GM18526 (cell line): ENCODE data around the gene DESI2.

Source experiments
- POLR2A ChIP-seq: IDR thresholded peaks from 3 replicates; pipeline ENCODE4 v1.6.1; 2011; ENCODE audit not compliant: insufficient read length; ENCODE audit errors: extremely low read depth

The DESI2 gene

DNA sequence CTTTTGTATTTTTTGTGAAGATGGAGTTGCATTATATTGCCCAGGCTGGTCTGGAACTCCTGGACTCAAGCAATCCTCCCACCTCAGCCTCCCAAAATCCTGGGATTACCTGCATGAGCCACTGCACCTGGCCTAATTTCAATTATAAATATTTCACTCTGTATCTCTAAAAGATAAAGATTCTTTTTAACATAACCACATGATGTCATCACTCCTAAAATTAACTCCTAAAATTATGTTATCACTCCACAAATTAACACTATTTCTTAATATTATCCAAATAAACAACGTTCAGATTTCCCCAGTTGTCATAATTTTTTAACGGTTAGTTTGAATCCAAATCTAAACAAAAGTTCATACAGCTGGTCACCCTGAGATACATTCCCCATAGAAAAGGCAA is 43.0 kb downstream of the DESI2 start:
- TF ChIP-seq POLR2A, result no peak

DNA sequence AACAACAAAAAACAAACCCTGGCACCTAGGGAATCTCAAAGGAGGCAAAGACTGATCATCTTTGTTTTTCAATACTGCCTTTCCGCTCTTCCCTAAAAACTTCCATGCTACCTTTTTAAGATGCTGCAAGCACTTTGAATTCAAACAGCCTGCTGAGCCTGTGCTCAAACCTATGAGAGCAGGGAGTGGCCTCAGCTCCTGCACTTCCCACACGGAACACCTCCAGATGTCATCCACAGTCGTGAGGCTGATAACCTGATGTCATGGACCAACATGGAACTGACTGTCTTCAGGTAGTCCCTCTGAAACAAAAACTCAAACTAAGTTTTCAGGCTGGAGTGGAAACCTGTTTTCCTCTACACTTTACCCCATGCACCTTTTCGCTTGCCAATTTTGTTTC is 46.8 kb downstream of the DESI2 start:
- TF ChIP-seq POLR2A, result no peak

DNA sequence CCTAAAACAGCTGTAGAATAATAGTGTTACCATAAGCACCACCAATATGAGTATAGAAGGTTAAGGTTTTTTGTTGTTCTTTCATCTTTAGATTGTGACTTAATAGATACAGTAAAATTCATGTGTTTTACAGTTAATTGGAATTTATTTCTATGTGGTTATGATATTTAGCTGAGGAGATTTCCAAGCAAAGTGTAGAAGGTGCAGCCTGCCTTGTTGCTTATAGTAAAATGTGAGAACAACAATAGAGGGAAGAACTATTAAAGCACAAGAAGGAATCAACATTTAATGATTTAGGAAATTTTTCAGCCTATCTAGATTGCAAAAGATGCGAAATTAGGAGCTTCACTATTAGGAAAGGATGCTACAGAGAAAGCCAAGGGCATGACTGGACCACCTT is 47.9 kb downstream of the DESI2 start:
- no peak for TF ChIP-seq POLR2A

DNA sequence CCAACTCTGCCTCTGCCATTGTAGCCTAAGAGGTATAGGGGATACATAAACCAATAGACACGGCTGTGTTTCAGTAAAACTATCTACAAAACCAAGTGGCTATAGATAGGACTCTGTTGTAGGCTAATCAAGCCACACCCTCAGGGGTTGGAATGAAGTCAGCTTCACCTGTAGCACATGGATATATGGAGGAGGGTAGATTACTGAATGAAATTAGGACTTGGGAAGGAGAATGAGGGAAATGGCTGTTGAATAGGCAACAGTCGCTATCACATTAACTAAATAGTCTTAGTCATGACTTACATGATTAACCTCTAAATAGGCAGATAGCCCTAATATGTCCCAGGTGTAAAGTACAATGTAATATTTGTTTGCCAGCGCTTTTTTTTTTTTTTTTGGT is 49.7 kb downstream of the DESI2 start:
- TF ChIP-seq POLR2A, result no peak

DNA sequence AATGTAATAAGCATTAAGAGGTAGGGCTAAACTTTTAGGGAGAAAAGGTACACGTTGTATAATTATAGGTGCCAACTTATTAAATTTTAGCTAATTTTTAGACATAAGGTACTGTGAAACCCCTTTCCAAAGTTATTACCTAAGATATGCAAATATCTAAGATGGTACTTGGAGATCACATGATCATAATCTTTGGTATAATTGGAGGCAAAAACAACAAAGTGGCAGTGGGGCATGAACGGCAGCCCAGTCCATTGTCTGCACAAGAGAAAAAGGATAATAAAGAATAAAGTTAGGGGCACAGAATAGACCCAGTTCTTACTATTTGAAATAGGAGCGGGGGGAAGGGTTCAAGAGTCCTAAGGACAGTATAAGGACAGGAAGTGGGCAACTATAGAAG is 51.2 kb downstream of the DESI2 start:
- TF ChIP-seq POLR2A, result no peak

DNA sequence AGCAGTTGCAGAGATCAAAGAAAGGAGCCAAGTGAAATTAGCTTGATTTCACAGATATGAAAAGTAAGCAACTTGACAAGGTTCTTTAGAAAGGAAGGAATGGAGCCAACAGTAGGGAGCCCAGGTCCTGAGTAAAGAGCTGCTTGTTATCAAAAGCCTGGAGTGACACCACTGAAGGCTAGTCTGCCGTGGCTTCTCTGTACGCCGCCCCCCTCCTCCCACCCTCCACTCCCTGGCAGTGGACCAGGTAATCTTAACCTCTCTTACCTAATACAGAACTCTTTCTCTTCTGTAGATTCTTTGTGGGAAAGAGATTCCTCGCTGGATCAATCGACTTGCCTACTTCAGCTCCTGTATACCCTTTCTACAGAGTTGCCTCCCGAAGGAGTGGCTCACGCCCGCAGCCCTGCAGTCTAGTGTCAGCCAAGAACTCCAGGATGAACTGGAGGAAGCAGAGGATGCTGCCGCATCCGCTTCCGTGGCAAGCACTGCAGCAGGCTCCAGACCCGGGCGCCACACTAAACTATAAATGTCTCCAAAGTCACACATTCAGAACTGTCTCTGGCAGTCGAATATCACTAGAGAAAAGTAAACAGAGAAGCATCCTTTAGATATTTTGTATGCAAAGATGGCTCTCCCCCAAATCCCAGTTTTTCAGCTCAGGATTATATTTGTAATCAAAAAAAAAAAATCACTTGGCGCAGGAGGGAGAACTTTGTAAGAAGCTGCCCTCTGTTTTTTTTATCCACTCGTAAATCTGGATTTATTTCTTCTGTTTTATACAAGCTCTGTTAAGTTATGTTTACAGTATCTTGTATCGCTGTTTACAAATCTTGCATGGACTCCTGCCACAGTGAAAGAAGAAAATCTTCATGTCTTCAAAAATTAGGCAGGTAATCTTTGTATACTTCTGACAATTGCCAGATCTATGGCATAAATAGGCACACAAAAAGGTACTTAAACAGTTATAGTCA is 52.6 kb downstream of the DESI2 start:
- TF ChIP-seq POLR2A, result no peak

DNA sequence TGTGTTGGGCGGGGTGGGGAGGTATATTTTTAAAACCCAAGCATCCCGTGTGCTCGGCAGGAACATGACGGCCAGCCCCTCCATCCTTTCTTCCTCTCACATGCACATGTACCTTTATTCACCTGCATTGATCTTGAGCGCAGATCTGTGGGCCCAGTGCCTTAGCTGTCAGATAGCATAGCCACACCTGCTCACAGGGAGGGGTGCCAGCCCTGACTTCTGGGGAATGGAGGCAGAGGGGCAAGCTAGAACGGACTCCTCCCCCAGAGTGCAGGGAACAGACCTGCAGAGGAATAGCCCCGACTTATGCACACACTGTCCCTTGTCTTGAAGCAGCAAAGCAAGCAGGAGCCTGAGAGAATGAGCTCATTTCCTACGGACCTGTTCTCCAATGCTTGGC is 56.1 kb downstream of the DESI2 start:
- no peak for TF ChIP-seq POLR2A

DNA sequence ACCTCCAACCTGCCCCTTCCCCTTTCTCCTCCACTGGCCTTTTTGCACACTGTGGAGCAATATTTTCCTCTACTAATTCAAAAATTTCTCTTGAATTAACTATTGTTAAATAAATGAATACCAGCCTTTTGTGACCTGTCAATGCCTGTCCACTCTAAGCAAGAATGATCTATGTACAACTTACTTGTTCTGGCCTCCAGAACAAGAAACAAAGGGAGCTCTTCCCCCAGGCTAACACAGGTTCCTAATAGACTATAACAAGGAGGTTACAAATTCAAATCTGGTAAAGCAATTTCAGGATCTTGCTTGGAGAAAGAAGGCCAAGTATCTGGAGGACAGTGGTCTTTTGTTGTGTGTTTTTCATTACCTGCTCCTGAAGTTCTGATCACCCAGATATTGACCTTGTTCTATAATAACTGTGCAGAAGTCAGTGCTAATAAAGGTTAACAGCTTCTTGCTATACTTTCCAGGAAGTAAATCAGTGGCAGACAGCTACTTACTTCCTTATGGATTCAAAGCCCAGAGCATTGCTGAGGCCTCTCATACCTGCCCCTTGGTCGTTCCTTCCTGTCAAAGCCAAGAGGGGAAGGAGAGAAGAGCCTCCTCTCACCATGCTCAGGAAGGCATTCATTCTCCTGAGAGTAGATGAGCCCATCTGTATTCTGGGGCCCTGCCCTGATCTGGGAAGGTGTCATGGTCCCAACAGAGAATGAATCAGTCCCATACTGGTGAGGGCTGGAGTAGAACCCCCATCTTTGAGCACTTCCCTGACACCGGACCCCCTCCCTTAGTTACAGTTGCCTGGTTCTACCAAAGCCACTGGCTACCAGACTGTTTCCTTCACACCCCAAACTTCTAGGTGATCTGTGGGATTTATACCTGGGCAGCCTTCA is 56.8 kb downstream of the DESI2 start:
- TF ChIP-seq POLR2A, result no peak

DNA sequence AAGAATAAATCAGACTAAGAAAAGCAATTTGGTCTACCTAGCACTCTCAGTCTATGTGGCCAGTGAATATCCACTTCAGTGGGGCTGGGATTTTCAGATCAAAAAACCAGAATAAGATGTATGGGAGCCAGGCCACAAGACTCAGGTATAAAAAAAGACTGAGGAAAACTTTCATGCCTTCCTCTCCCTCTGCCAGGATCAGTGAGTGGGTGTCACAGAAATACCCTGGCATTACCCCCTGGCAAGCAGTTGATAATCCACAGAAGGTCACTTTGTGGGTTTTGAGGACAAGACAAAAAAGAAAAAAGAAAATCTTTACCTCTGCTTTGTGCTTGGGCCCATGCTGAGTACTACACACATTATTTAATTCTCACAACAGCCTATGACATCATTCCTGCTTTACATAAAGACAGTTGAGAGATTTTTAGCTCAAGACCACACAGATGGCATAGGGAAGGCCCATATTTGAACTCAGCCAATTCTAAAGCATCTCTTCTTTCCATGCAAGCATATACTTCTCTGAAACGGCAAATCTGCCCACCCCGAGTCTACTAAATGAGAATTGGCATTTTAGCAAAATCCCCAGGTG is 57.6 kb downstream of the DESI2 start:
- no peak for TF ChIP-seq POLR2A

DNA sequence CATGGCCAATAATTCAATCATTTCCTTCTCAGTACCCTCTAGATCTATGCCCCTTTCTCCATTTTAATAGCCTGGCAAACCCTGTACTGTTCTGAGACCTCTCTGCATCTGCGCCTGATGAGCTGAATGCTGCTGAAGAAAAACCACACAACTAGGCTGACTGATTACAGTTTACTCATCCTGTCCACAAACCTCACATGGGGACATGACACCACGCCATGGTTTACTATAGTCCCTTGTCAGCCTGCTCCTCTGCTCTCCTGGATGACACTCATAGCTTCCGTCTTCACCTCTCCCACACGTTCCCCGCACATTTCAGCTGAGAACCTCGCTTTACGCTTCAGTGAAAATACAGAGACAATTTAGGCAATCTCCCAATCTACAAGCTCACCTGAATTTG is 59.7 kb downstream of the DESI2 start:
- TF ChIP-seq POLR2A, result no peak

DNA sequence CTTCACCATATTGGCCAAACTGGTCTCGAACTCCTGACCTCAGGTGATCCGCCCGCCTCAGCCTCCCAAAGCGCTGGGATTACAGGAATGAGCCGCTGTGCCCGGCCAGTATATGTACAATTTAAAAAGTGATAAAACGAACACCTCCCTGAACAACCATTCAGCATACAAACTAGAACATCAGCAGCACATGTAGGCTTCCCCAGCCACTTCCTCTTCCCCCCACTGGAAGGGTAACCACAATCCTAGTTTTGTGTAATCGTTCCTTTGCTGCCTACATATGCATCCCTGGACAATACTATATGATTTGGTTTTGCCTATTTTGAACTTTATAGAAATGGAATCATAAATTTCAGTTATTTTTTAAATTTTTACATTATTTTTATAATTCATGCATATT is 60.4 kb downstream of the DESI2 start:
- TF ChIP-seq POLR2A, result no peak

DNA sequence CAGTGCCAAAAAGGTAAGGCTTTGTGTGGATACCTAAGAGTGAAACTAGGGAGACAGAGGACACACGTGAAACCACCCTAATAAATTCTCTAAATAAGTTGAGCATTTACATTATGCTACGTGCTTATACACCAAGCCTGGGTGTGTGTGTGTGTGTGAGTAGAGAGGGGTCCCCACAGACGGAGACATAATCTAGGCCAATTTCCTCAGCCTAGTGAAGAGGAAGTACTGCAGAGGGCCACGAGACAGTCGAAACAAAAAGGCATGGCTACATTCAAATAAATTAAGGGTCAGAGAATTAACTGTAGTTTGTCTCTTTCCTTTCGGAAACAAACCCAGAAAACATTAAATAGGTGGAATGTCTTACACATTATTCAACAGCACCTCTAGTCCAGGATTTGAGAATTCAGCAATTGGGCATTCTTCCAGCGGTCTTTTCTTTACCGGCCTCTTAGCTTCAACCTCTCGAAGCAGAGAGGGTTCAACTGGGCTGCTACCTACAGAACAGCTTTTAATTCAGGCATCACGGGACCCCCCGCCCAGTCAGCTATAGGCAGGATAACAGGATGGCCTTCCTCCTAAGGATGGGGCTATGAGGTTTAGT is 75.0 kb downstream of the DESI2 start:
- no peak for TF ChIP-seq POLR2A

DNA sequence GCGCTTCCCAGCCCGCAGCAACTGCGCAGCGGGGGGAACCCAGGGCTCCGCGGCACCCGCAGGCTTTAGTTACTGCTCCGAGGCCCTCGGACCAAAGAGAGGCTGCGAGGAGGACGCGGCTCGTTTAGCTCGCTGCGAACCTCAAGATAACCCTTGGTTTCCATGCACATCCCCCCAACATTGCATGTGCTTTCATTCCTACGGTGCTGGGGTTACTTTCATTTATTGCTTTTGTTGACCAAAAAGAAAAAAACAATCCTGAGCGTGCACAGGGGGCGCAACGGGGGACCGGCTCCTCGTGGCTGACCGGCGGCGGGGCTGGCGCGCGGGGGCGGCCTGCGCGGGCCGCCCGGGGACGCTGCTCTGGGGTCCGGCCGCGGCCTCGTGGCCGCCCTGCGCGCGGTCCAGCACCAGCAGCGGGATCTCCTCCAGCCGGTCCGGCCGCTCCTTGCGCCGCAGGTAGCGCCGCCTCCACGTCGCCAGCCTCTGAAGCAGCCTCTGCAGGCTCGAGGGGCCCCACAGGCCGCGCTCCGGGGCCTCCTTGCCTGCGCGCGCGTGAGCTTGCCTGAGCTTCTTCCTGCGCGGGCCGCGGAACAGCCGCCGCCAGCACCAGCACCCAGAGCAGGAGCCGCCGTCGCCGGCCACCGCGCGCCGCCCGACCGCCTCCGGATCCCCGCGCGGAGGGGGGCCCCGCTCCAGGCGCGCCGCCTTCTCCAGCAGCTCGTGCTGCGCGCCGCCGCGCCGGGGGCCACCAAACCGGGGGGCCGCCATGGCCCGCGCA is 77.4 kb downstream of the DESI2 start:
- TF ChIP-seq POLR2A, result no peak

DNA sequence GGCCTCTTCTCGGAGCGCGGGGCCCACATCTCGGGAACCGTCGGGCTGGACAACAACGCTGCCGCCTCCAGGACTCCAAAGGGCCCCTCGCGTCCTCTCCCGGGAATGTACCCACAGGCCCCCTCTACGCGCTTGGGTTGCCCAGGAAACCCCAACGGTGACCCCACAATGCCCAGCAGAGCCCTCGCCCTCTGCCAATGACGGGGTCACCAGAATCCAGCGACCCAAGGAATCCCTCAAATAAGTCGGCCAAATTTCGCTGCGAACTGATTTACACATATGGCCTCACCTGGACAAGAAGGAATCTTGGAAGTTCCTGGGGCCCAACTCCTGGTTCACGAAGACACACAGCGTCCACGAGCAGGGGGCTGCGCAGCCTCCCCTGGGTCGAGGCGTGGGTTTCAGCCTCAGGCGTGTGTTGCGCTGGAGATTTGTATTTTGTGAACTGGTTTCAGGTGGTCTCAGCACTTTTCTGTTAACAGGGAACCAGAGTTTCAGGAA is 78.1 kb downstream of the DESI2 start:
- no peak for TF ChIP-seq POLR2A
